DND-41 (cell line): ENCODE measurements around the gene APIP.

ENCODE experiments used
- ATAC-seq: fragments of 200-7000 bp; cut with Tn5 transposase; 3 replicates; pipeline ENCODE4 v1.9.1; 2021; ENCODE audit warnings: low read depth; ENCODE audit not compliant: insufficient read depth
- DNase-seq: peaks from one replicate; pipeline ENCODE4 v3.0.0-alpha.2; 2020
- H2AFZ ChIP-seq: 2 replicates; pipeline ENCODE4 v1.6.0; 2012; ENCODE audit warnings: low read depth, low read length
- H3K27ac ChIP-seq: 2 replicates; pipeline ENCODE4 v1.5.1; 2012; ENCODE audit warnings: low read length, inconsistent platforms
- H3K27me3 ChIP-seq: fragments of 200-600 bp; sonication (generic); 2 replicates; pipeline ENCODE4 v1.6.0; 2012; ENCODE audit warnings: low read length, mild to moderate bottlenecking, inconsistent platforms; ENCODE audit not compliant: insufficient read depth, poor library complexity
- H3K36me3 ChIP-seq: 2 replicates; pipeline ENCODE4 v1.5.1; 2012; ENCODE audit warnings: low read length, inconsistent platforms; ENCODE audit not compliant: insufficient read depth
- H3K4me1 ChIP-seq: 2 replicates; pipeline ENCODE4 v1.5.1; 2012; ENCODE audit warnings: mild to moderate bottlenecking, low read length; ENCODE audit not compliant: insufficient read depth
- H3K4me2 ChIP-seq: 2 replicates; pipeline ENCODE4 v1.6.0; 2012; ENCODE audit warnings: mild to moderate bottlenecking, moderate library complexity, low read length, inconsistent platforms; ENCODE audit not compliant: insufficient read depth
- H3K4me3 ChIP-seq, 2 experiments: fragments of 200-600 bp in 1 of 2; shearing (Covaris generic) in 1 of 2; 2 replicates each; pipeline ENCODE4 v1.5.1; 2012 to 2016; ENCODE audit warnings: inconsistent platforms in 2 of 2, low read length in 2 of 2, mild to moderate bottlenecking in 2 of 2, low read depth in 1 of 2, moderate library complexity in 1 of 2
- H3K79me2 ChIP-seq: 2 replicates; pipeline ENCODE4 v1.6.0; 2012; ENCODE audit warnings: low read length, inconsistent platforms; ENCODE audit not compliant: insufficient read depth
- H3K9ac ChIP-seq: 2 replicates; pipeline ENCODE4 v1.6.0; 2012; ENCODE audit warnings: low read depth, mild to moderate bottlenecking, inconsistent platforms, low read length, moderate library complexity
- H3K9me3 ChIP-seq: 2 replicates; pipeline ENCODE4 v1.5.1; 2012; ENCODE audit warnings: low read length, moderate library complexity, mild to moderate bottlenecking, inconsistent platforms; ENCODE audit not compliant: insufficient read depth, severe bottlenecking
- H4K20me1 ChIP-seq: 2 replicates; pipeline ENCODE4 v1.6.0; 2012; ENCODE audit warnings: low read length; ENCODE audit not compliant: insufficient read depth
- EZH2 ChIP-seq: IDR thresholded peaks from 3 replicates; pipeline ENCODE4 v1.6.1; 2012; ENCODE audit warnings: borderline replicate concordance, low read depth, mild to moderate bottlenecking, moderate library complexity, low read length, inconsistent platforms; ENCODE audit not compliant: severe bottlenecking
- TF ChIP-seq, protein P1 (sequence below): IDR thresholded peaks from 2 replicates; pipeline ENCODE4 v1.5.1; 2012; ENCODE audit warnings: borderline replicate concordance, low read length, moderate library complexity, mild to moderate bottlenecking; ENCODE audit not compliant: poor library complexity, severe bottlenecking; ENCODE audit errors: extremely low read depth

Gene APIP

DNA sequence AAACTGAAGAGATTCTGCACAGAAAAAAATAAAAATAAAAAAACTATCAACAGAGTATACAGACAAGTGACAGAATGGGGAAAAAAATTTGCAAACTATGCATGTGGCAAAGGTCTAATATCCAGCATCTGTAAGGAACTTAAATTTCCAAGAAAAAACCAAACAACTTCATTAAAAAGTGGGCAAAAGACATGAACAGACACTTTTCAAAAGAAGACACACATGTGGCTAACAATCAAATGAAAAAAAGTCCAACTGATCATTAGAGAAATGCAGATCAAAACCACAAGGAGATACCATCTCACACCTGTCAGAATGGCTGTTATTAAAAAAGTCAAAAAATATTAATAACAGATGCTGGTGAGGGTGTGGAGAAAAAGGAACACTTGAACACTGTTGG is 64.3 kb downstream of the APIP start:
- Histone ChIP-seq H3K9me3 (no peaks in the 10 kb centered on the region), H4K20me1 (no peaks in the 10 kb centered on the region), H3K9ac (no peak overlapping the region), H3K36me3 (no peaks in the 10 kb centered on the region), H3K4me1 (no peaks in the 10 kb centered on the region), H2AFZ (no peak overlapping the region), H3K4me2 (no peak overlapping the region), H3K27me3 (peaks cover 2% of the 10 kb centered on the region), H3K79me2 (no peaks in the 10 kb centered on the region), H3K27ac (no peak overlapping the region), H3K4me3 (no peak overlapping the region)
- TF ChIP-seq, protein P1, sequence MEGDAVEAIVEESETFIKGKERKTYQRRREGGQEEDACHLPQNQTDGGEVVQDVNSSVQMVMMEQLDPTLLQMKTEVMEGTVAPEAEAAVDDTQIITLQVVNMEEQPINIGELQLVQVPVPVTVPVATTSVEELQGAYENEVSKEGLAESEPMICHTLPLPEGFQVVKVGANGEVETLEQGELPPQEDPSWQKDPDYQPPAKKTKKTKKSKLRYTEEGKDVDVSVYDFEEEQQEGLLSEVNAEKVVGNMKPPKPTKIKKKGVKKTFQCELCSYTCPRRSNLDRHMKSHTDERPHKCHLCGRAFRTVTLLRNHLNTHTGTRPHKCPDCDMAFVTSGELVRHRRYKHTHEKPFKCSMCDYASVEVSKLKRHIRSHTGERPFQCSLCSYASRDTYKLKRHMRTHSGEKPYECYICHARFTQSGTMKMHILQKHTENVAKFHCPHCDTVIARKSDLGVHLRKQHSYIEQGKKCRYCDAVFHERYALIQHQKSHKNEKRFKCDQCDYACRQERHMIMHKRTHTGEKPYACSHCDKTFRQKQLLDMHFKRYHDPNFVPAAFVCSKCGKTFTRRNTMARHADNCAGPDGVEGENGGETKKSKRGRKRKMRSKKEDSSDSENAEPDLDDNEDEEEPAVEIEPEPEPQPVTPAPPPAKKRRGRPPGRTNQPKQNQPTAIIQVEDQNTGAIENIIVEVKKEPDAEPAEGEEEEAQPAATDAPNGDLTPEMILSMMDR = no peak
- no peak for TF ChIP-seq EZH2
- DNase-seq (no peak), ATAC-seq (no peak)

DNA sequence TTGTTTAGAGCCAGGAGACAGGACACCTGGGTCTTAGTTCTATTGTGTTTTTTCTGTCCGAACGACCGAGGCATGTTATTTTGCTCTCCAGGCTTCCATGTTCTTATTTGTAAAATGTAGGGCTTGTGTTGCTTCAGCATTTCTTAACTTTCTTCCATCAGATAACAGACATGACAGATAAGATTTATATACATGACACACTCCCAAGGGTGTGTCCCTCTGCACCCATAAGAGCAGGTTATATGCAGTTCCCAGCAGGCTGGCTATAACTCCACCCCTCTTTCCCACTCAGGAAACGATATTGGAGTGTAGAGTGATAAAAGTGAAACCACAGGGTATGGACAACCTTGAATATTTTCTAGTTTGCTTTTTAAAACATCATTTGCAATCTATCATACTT is 65.8 kb downstream of the APIP start:
- Histone ChIP-seq H3K79me2 (no peaks in the 10 kb centered on the region), H3K27ac (no peak overlapping the region), H2AFZ (no peak overlapping the region), H3K36me3 (no peaks in the 10 kb centered on the region), H3K4me1 (no peaks in the 10 kb centered on the region), H3K27me3 (peaks cover 5% of the 10 kb centered on the region), H3K4me3 (no peak overlapping the region), H3K9ac (no peak overlapping the region), H3K4me2 (no peak overlapping the region), H4K20me1 (no peaks in the 10 kb centered on the region), H3K9me3 (no peaks in the 10 kb centered on the region)
- DNase-seq (no peak), ATAC-seq (no peak)
- TF ChIP-seq EZH2 = no peak
- TF ChIP-seq, protein P1 = no peak

DNA sequence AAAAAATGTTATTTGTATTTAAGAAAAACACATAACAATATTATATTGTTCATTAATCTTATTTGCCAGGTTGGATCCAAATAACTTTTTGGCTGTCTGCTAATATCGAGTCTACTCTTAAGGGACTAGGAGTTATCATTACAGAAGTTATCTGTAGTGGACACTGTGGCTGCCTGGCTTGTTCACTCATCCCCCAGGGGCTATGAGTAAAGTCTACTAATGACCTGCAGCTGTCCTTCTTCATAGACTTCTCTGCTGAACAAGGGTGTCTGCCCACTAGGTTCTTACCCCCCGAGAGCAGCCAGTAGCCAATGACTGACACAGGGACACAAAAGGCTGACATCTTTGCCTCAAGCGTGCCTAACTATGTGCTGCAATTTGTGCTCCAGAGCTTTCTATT is 69.7 kb downstream of the APIP start:
- Histone ChIP-seq H3K79me2 (no peaks in the 10 kb centered on the region), H3K4me2 (no peak overlapping the region), H3K9me3 (no peaks in the 10 kb centered on the region), H3K4me3 (no peak overlapping the region), H3K9ac (no peak overlapping the region), H3K27ac (no peak overlapping the region), H3K36me3 (no peaks in the 10 kb centered on the region), H4K20me1 (no peaks in the 10 kb centered on the region), H3K27me3 (peaks cover 11% of the 10 kb centered on the region), H2AFZ (no peak overlapping the region), H3K4me1 (no peaks in the 10 kb centered on the region)
- DNase-seq = no peak
- no peak for ATAC-seq
- TF ChIP-seq, protein P1 = no peak
- no peak for TF ChIP-seq EZH2

DNA sequence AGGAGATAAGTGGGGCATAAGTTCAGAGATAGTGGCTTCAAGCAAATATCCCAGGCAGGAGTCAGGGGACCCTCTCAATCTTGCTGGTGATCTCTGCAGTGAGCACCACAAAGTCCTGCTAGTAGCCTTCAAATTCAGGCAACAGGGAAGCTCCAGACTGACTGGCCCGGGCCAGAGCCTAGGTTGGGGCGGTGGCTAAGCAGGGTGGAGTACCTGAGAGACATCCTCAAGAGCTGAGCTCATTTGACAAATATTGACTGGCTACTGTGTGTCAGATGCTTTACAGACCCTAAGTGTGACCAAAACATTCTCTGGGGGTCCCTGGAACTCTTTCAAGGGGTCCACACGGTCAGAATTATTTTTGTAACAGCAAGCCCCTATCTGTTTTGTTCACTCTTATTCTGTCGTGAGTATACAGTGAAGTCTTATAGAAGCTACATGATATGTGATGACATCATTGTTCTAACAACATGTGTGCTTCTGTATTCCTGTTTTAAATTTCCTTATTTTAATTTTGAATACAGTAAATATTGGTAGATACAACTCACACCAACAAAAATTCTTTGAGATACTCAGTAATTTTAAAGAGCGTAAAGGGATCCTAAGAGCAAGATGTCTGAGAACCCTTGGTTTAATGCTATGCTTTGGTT is 71.6 kb downstream of the APIP start:
- Histone ChIP-seq H3K27me3 (peaks cover 9% of the 10 kb centered on the region), H3K4me3 (no peak overlapping the region), H3K79me2 (no peaks in the 10 kb centered on the region), H3K9me3 (no peaks in the 10 kb centered on the region), H3K4me1 (no peaks in the 10 kb centered on the region), H4K20me1 (no peaks in the 10 kb centered on the region), H2AFZ (no peak overlapping the region), H3K27ac (no peak overlapping the region), H3K9ac (no peak overlapping the region), H3K4me2 (no peak overlapping the region), H3K36me3 (no peaks in the 10 kb centered on the region)
- ATAC-seq (no peak), DNase-seq (no peak)
- no peak for TF ChIP-seq EZH2
- TF ChIP-seq, protein P1 = no peak
